Hematopoietic multipotent progenitor cell (in vitro differentiated cells): ENCODE data around the gene TDRD9. TPM values are rescaled to one million over a fixed set of nuclear protein-coding genes. Genes with fewer than 3 reads are reported as not detected.

ENCODE experiments used
- DNase-seq, 3 donors: peaks; one replicate each; pipeline ENCODE4 v3.0.0-alpha.2; 2011 to 2015; ENCODE audit warnings: low read depth in 2 of 3, low spot score in 2 of 3
- small RNA-seq: library from RNA; depleted of rRNA; stranded (forward); fragments of <200 nt; gene quantifications from one replicate; pipeline ENCODE3, GENCODE V24; 2012
- total RNA-seq: library from RNA; depleted of rRNA; stranded (reverse); fragments of >200 nt; gene quantifications from one replicate; pipeline ENCODE4 v1.2.3, GENCODE V29; 2012

Gene TDRD9
- total RNA-seq, 1 donor = 1.6 TPM

DNA sequence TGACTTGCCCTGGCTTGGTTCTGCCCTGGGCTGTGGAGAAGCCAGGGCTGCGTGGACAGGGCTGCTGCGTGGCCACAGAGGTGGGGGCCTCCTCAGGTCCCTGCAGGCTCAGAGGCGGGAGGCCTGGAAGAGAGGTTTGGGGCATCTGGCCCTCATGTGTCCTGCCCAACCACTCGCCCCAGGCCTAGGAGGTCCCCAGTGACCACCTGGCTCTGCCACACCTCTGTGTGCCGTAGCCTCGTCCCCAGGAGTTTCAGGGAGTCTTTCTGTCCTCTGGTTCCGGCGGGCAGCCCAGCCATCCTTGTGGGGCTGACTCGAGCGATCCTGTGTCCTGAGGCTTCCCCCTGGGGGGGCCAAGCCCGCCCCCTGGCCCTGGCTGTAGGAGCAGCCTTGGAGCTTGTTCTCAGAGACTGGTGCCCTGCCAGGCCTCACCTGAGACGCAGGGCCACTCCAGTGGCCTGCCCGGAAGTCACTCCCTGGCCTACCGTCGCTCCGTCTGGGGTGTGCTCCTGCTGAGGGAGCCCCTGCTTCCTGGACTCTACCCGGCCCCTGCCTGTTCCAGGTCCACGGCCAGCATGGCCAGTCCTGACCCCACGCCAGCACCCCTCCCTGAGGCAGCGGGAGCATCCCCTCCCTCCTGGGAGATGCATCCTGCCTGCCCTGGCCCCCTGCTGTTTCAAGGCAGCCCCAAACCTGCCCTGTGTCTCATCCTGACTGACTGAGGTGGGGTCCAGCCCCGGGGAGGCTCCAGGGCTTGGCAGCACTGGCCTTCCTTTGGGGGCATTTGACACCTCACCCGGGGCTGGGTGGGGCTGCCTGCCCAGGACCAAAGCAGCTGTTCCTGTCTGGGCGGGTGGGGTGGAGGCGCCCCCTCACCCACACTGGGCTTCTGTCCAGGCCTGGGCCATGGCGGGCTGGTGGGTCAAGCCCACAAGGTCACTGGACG, 171.1 kb downstream of the TDRD9 start:
- no peak for DNase-seq

- no peak for DNase-seq
Observed at GRCh38 chr14:104100171-104101085, 172.2 kb downstream of the TDRD9 start.

DNA sequence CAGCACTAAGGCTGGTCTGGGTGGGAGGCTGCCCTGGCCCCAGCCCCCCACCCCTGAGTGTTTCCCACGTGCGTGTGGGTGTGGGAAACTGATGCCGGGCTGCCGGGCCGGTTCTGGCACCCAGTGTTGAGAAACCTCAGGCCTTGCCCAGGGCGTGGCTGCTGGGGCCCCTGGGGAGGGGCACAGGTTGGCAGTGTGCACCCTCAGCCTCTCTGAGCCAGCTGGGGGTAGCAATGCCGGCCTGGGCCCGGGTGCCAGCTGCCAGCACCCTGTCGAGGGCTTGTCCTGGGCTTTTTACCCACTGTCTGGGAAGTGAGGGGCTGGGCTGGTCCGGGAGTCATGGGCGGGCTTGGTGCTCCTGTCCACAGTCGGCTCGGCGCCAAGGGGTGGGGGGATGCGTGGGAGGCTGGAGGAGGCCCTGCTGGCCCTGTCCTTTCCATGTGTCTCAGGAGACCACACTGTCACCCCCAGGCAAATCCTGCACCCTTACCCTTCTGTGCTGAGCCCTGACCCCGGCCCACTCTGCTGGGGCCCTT, 172.9 kb downstream of the TDRD9 start:
- no peak for DNase-seq

- DNase-seq = no peak
Observed at GRCh38 chr14:104101651-104102281, 173.5 kb downstream of the TDRD9 start.

Small RNAs within 50 kb of the gene (small RNA-seq; reads per million reads assigned to genes)
- gene RN7SL634P = not detected

Other genes starting within 250 kb of the TDRD9 start
- gene XRCC3, start 213.0 kb upstream of the TDRD9 start, total RNA-seq = 16.7 TPM
- gene ZFYVE21, start 212.6 kb upstream of the TDRD9 start, total RNA-seq = 25.0 TPM
- 0.54 TPM for gene PPP1R13B, start 80.9 kb upstream of the TDRD9 start, total RNA-seq
- not detected for gene RD3L, start 14.1 kb downstream of the TDRD9 start, total RNA-seq
- gene ASPG, start 157.2 kb downstream of the TDRD9 start, total RNA-seq = under 0.01 TPM
- gene KIF26A, start 210.1 kb downstream of the TDRD9 start, total RNA-seq = 0.27 TPM